ENCODE measurements around the gene WFS1. TPM values are rescaled to one million over a fixed set of nuclear protein-coding genes. Genes with fewer than 3 reads are reported as not detected.
A peak's percentile ranks its signal among the peaks of the same experiment; 100 is the strongest.

WFS1 gene
- total and polyA plus RNA-seq, 2 of the 13 experiments (the other 11 are each of a cell fraction or from before 2014, with no cell fraction given) = 39.1 to 42.2 TPM

GRCh38 chr4:6325788-6326290 is 56.2 kb downstream of the WFS1 start:
- ATAC-seq = no peak
- DNase-seq (ENCODE audit: low spot score) = no peak
- H3K27ac ChIP-seq (ENCODE audit: extremely low read length, insufficient read depth, low read length) = no peak overlapping the region
- peaks cover 93% of the 10 kb centered on the region for H3K4me1 ChIP-seq (ENCODE audit: insufficient read depth, low read length)
- H3K79me2 ChIP-seq (ENCODE audit: insufficient read depth, low read length) = peaks cover 15% of the 10 kb centered on the region
- H3K9ac ChIP-seq (ENCODE audit: insufficient read depth, low read depth, low read length) = no peak overlapping the region
- no peaks in the 10 kb centered on the region for H4K20me1 ChIP-seq (ENCODE audit: insufficient read depth, low read length)
- intact Hi-C loops (cut with micrococcal nuclease; ENCODE audit: unreplicated experiment) = no loop called here
- ChIA-PET CTCF (ENCODE audit: low intra/inter-chr PET ratio, low total read pairs) (interaction anchor here (1.4 to 7.9 kb wide), 3 partner anchors 17 to 75 kb away, joined by 6 to 66 read pairs (median 50); no protein-coding TSS in a partner anchor), POLR2A (no interaction called here)
- peaks cover 0 to 18% of the 10 kb centered on the region in 2 experiments; a peak in 3 of 5 replicates for H3K27me3 ChIP-seq (ENCODE audit: control insufficient read depth in 1 of 2, insufficient read depth in 2 of 2, low read length in 2 of 2)
- no peak overlapping the region for H3K4me3 ChIP-seq (replicated peaks in 1 of 3; ENCODE audit: insufficient read depth in 1 of 3, low read depth in 2 of 3, low read length in 3 of 3)
- no peak overlapping the region for H3K4me2 ChIP-seq (ENCODE audit: low read depth, low read length)
- FAIRE-seq = no peak
- 97% methylated on average over 8 of the region's 14 CpGs for WGBS (ENCODE audit: low lambda C conversion rate)
- no peak overlapping the region for H2AFZ ChIP-seq (ENCODE audit: low read length)
- no TSS peak for BruUV-seq (replicated peaks)
- H3K9me3 ChIP-seq (ENCODE audit: low read length) = no peaks in the 10 kb centered on the region
- in situ Hi-C loops (cut with HindIII; ENCODE audit: extremely low pct_ligation_motif_present, low pct_unique_long_range_greater_than_20kb) = loop anchor here (5.0 kb wide), 1 partner anchor 64 kb away; no protein-coding TSS in a partner anchor
- H3K36me3 ChIP-seq (replicated peaks in 1 of 2; ENCODE audit: control insufficient read depth in 1 of 2, insufficient read depth in 2 of 2, low read length in 2 of 2) = no peaks in the 10 kb centered on the region
- no peak for TF ChIP-seq ZNF333 (CRISPR knock-in tag; IDR thresholded peaks at IDR 0.05; ENCODE audit: borderline replicate concordance)
- no peak for TF ChIP-seq RFXANK (CRISPR knock-in tag; IDR thresholded peaks at IDR 0.05)
- TF ChIP-seq SNAPC4 (CRISPR knock-in tag; IDR thresholded peaks at IDR 0.05) = no peak
- TF ChIP-seq TIGD3 (CRISPR knock-in tag; IDR thresholded peaks at IDR 0.05; ENCODE audit: borderline replicate concordance) = no peak
- TF ChIP-seq, protein P1, sequence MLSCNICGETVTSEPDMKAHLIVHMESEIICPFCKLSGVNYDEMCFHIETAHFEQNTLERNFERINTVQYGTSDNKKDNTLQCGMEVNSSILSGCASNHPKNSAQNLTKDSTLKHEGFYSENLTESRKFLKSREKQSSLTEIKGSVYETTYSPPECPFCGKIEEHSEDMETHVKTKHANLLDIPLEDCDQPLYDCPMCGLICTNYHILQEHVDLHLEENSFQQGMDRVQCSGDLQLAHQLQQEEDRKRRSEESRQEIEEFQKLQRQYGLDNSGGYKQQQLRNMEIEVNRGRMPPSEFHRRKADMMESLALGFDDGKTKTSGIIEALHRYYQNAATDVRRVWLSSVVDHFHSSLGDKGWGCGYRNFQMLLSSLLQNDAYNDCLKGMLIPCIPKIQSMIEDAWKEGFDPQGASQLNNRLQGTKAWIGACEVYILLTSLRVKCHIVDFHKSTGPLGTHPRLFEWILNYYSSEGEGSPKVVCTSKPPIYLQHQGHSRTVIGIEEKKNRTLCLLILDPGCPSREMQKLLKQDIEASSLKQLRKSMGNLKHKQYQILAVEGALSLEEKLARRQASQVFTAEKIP (CRISPR knock-in tag; IDR thresholded peaks at IDR 0.05; ENCODE audit: borderline replicate concordance) = no peak
- TF ChIP-seq NR3C1 (CRISPR knock-in tag; IDR thresholded peaks at IDR 0.05) = no peak
- TF ChIP-seq ZNF446 (CRISPR knock-in tag; IDR thresholded peaks at IDR 0.05) = no peak
- TF ChIP-seq, protein P2, sequence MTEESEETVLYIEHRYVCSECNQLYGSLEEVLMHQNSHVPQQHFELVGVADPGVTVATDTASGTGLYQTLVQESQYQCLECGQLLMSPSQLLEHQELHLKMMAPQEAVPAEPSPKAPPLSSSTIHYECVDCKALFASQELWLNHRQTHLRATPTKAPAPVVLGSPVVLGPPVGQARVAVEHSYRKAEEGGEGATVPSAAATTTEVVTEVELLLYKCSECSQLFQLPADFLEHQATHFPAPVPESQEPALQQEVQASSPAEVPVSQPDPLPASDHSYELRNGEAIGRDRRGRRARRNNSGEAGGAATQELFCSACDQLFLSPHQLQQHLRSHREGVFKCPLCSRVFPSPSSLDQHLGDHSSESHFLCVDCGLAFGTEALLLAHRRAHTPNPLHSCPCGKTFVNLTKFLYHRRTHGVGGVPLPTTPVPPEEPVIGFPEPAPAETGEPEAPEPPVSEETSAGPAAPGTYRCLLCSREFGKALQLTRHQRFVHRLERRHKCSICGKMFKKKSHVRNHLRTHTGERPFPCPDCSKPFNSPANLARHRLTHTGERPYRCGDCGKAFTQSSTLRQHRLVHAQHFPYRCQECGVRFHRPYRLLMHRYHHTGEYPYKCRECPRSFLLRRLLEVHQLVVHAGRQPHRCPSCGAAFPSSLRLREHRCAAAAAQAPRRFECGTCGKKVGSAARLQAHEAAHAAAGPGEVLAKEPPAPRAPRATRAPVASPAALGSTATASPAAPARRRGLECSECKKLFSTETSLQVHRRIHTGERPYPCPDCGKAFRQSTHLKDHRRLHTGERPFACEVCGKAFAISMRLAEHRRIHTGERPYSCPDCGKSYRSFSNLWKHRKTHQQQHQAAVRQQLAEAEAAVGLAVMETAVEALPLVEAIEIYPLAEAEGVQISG (CRISPR knock-in tag; IDR thresholded peaks at IDR 0.05) = no peak
- TF ChIP-seq SETDB1 (CRISPR knock-in tag; IDR thresholded peaks at IDR 0.05; ENCODE audit: borderline replicate concordance) = no peak
- TF ChIP-seq, protein P3, sequence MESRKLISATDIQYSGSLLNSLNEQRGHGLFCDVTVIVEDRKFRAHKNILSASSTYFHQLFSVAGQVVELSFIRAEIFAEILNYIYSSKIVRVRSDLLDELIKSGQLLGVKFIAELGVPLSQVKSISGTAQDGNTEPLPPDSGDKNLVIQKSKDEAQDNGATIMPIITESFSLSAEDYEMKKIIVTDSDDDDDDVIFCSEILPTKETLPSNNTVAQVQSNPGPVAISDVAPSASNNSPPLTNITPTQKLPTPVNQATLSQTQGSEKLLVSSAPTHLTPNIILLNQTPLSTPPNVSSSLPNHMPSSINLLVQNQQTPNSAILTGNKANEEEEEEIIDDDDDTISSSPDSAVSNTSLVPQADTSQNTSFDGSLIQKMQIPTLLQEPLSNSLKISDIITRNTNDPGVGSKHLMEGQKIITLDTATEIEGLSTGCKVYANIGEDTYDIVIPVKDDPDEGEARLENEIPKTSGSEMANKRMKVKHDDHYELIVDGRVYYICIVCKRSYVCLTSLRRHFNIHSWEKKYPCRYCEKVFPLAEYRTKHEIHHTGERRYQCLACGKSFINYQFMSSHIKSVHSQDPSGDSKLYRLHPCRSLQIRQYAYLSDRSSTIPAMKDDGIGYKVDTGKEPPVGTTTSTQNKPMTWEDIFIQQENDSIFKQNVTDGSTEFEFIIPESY (CRISPR knock-in tag; IDR thresholded peaks at IDR 0.05) = peak; percentile 30; the same call in 1 of the 2 replicates
